GM12878 (cell line): Measurements from ENCODE around the gene RPS5. TPM values are rescaled to one million over a fixed set of nuclear protein-coding genes. Genes with fewer than 3 reads are reported as not detected.

Experiments
- ATAC-seq: fragments of 200-7000 bp; cut with Tn5 transposase; 3 replicates; pipeline ENCODE4 v1.9.1; 2020; ENCODE audit warnings: mild to moderate bottlenecking, moderate library complexity
- BruUV-seq: library from RNA; stranded (reverse); fragments of 400-500 nt; replicated peaks from 2 replicates; lab custom pipeline; 2021; lab: Mats Ljungman, UMichigan
- CTCF ChIA-PET: fragments of 300-600 bp; sonication (Branson Sonifier 250); formaldehyde crosslinking; extraction: SDS; loops from one replicate; lab custom pipeline; 2021; ENCODE audit warnings: inconsistent platforms; lab: Yijun Ruan, JAX
- POLR2A ChIA-PET: fragments of 350-600 bp; formaldehyde crosslinking; extraction: SDS; loops from one replicate; lab custom pipeline; 2021; ENCODE audit warnings: inconsistent platforms; lab: Charles Lee
- RAD21 ChIA-PET: fragments of 300-600 bp; sonication (Branson Sonifier 250); formaldehyde crosslinking; loops from one replicate; lab custom pipeline; 2023; ENCODE audit warnings: antibody characterized with exemption; ENCODE audit not compliant: unreplicated experiment; lab: Charles Lee
- SMC1A ChIA-PET: fragments of 300-600 bp; sonication (Branson Sonifier 250); formaldehyde crosslinking; loops from one replicate; lab custom pipeline; 2023; ENCODE audit not compliant: unreplicated experiment, uncharacterized antibody; lab: Charles Lee
- DNase-seq: peaks from one replicate; pipeline ENCODE4 v3.0.0-alpha.2; 2011; ENCODE audit warnings: low read depth, low spot score
- FAIRE-seq: peaks from 3 replicates; lab custom pipeline; 2011; peaks lifted over from hg19 to GRCh38; lab: Jason Lieb, UNC
- H2AFZ ChIP-seq: 2 replicates; pipeline ENCODE4 v1.6.0; 2011; ENCODE audit warnings: low read depth, low read length, control low read depth; ENCODE audit not compliant: control insufficient read depth
- H3K27ac ChIP-seq: 2 replicates; pipeline ENCODE4 v1.5.1; 2011; ENCODE audit warnings: control low read depth; ENCODE audit not compliant: control insufficient read depth, insufficient read depth
- H3K27me3 ChIP-seq, 2 experiments: replicated peaks in 1 of 2; 2 replicates each; pipeline versions ENCODE4 v1.6.0 to v1.6.1; 2011; ENCODE audit warnings: low read length in 1 of 2; ENCODE audit not compliant: control insufficient read depth in 2 of 2, insufficient read depth in 2 of 2
- H3K36me3 ChIP-seq, 2 experiments: 2 replicates each; pipeline ENCODE4 v1.5.1; 2011; ENCODE audit warnings: low read length in 1 of 2; ENCODE audit not compliant: control insufficient read depth in 2 of 2, insufficient read depth in 2 of 2
- H3K4me1 ChIP-seq: 2 replicates; pipeline ENCODE4 v1.6.1; 2011; ENCODE audit warnings: mild to moderate bottlenecking, low read length, moderate library complexity, mixed read lengths; ENCODE audit not compliant: control insufficient read depth, insufficient read depth
- H3K4me2 ChIP-seq: 2 replicates; pipeline ENCODE4 v1.6.0; 2011; ENCODE audit warnings: control low read depth; ENCODE audit not compliant: control insufficient read depth, insufficient read depth
- H3K4me3 ChIP-seq: fragments of 200-600 bp; sonication (generic); 2 replicates; pipeline ENCODE4 v1.5.1; 2016
- H3K79me2 ChIP-seq: 2 replicates; pipeline ENCODE4 v1.6.0; 2011; ENCODE audit warnings: low read length; ENCODE audit not compliant: control insufficient read depth, insufficient read depth
- H3K9ac ChIP-seq: 2 replicates; pipeline ENCODE4 v1.8.0; 2011; ENCODE audit warnings: low read length, control low read depth, mixed read lengths; ENCODE audit not compliant: control insufficient read depth, insufficient read depth
- H3K9me3 ChIP-seq: replicated peaks from 3 replicates; pipeline ENCODE4 v1.5.1; 2011; ENCODE audit warnings: mild to moderate bottlenecking, low read length; ENCODE audit not compliant: control insufficient read depth, insufficient read depth
- H4K20me1 ChIP-seq: 2 replicates; pipeline ENCODE4 v1.6.0; 2011; ENCODE audit not compliant: control insufficient read depth, insufficient read depth
- CTCF ChIP-seq, 3 experiments: IDR thresholded peaks in 2 of 3; conservative IDR thresholded peaks in 1 of 3; 2 replicates each; pipeline ENCODE4 v1.5.1; 2011; ENCODE audit warnings: low read depth in 3 of 3, low read length in 3 of 3, mild to moderate bottlenecking in 3 of 3, control low read depth in 2 of 3, moderate library complexity in 2 of 3, inconsistent platforms in 1 of 3, mixed read lengths in 1 of 3; ENCODE audit not compliant: control insufficient read depth in 2 of 3, insufficient read depth in 1 of 3; ENCODE audit errors: extremely low read depth in 1 of 3
- EP300 ChIP-seq, 2 experiments: fragments of 150-350 bp in 1 of 2; IDR thresholded peaks; 2 replicates each; pipeline ENCODE4 v1.6.1; 2011 to 2012; ENCODE audit warnings: low read depth in 2 of 2, low read length in 2 of 2, borderline replicate concordance in 1 of 2, improper control_type of control experiment in 1 of 2, inconsistent platforms in 1 of 2; ENCODE audit not compliant: control insufficient read depth in 1 of 2
- ETV6 ChIP-seq, 2 experiments: fragments of 450-650 bp in 1 of 2; IDR thresholded peaks in 1 of 2; conservative IDR thresholded peaks in 1 of 2; 2 replicates each; pipeline ENCODE4 v1.6.1; 2014; ENCODE audit warnings: antibody characterized with exemption in 1 of 2, borderline replicate concordance in 1 of 2, low read depth in 1 of 2, mild to moderate bottlenecking in 1 of 2, moderate library complexity in 1 of 2
- FOXK2 ChIP-seq: fragments of 450-650 bp; IDR thresholded peaks from 2 replicates; pipeline ENCODE4 v1.6.1; 2017; ENCODE audit warnings: mild to moderate bottlenecking, moderate library complexity
- GATAD2B ChIP-seq: fragments of 450-650 bp; conservative IDR thresholded peaks from 2 replicates; pipeline ENCODE4 v1.6.1; 2017; ENCODE audit warnings: low read depth, mild to moderate bottlenecking, moderate library complexity
- HDAC2 ChIP-seq: fragments of 200-600 bp; sonication (generic); IDR thresholded peaks from 2 replicates; pipeline ENCODE4 v1.6.1; 2017
- IKZF2 ChIP-seq, 2 experiments: fragments of 450-650 bp; IDR thresholded peaks; 2 replicates each; pipeline ENCODE4 v1.6.1; 2017; ENCODE audit warnings: mild to moderate bottlenecking in 2 of 2, moderate library complexity in 2 of 2
- IRF3 ChIP-seq: fragments of 450-650 bp; IDR thresholded peaks from 2 replicates; pipeline ENCODE4 v1.6.1; 2014; ENCODE audit warnings: mild to moderate bottlenecking
- MYB ChIP-seq: fragments of 150-350 bp; IDR thresholded peaks from 2 replicates; pipeline ENCODE4 v1.6.1; 2014; ENCODE audit warnings: mild to moderate bottlenecking, low read depth, low read length, borderline replicate concordance
- NR2F1 ChIP-seq: fragments of 450-650 bp; conservative IDR thresholded peaks from 2 replicates; pipeline ENCODE4 v1.6.1; 2017; ENCODE audit warnings: mild to moderate bottlenecking
- PAX8 ChIP-seq: fragments of 450-650 bp; IDR thresholded peaks from 2 replicates; pipeline ENCODE4 v1.6.1; 2017; ENCODE audit warnings: mild to moderate bottlenecking, moderate library complexity
- POLR2AphosphoS2 ChIP-seq: IDR thresholded peaks from 2 replicates; pipeline ENCODE4 v1.6.1; 2011; ENCODE audit warnings: low read depth, mild to moderate bottlenecking, low read length, improper control_type of control experiment, moderate library complexity
- SMARCA5 ChIP-seq: fragments of 450-650 bp; IDR thresholded peaks from 2 replicates; pipeline ENCODE4 v1.6.1; 2017; ENCODE audit warnings: mild to moderate bottlenecking
- USF1 ChIP-seq: IDR thresholded peaks from 2 replicates; pipeline ENCODE4 v1.6.1; 2011; ENCODE audit warnings: borderline replicate concordance, low read depth, mild to moderate bottlenecking, moderate library complexity, mixed read lengths, low read length; ENCODE audit not compliant: insufficient read depth; ENCODE audit errors: extremely low read length
- ZNF217 ChIP-seq: fragments of 450-650 bp; IDR thresholded peaks from 2 replicates; pipeline ENCODE4 v1.6.1; 2017; ENCODE audit warnings: antibody characterized with exemption, mild to moderate bottlenecking
- WGBS: methylation state at CpG from one replicate; pipeline ENCODE4 v1.1.6; 2016; ENCODE audit warnings: low lambda C conversion rate; ENCODE audit not compliant: insufficient replicate concordance, insufficient coverage; ENCODE audit errors: missing lambda C conversion rate; 5-methylcytosine and 5-hydroxymethylcytosine counted together
- in situ Hi-C: fragments of 300-500 bp; cut with MboI; formaldehyde crosslinking; loops from 9 replicates; pipeline ENCODE4 v1.14.3; 2018; ENCODE audit warnings: mixed read lengths
- intact Hi-C: fragments of 100-400 bp; cut with micrococcal nuclease; formaldehyde crosslinking; loops from one replicate; pipeline ENCODE4 v1.14.2; 2022; ENCODE audit not compliant: unreplicated experiment
- polyA plus RNA-seq, 11 experiments: library from polyadenylated mRNA; depleted of rRNA in 4 of 11; unstranded in 6 of 11; stranded (reverse) in 5 of 11; fragments of >200 nt; fragmentation: Nextera tagmentation in 4 of 11; fragmentation: Illumina TruSeq in 1 of 11; extraction: Ambion mirVana in 4 of 11; extraction: Trizol in 1 of 11; gene quantifications; 1 replicate in 1 of 11; 2 replicates in 10 of 11; pipeline versions ENCODE4 v1.2.1 to v1.2.3, GENCODE V29; 2011 to 2016; ENCODE audit warnings: inconsistent platforms in 2 of 11, missing spikeins in 2 of 11, low read depth in 1 of 11
- total RNA-seq, 4 experiments: library from RNA; depleted of rRNA in 3 of 4; stranded (reverse); fragments of >200 nt in 3 of 4; fragmentation: Illumina TruSeq in 1 of 4; extraction: Trizol in 1 of 4; gene quantifications; 2 replicates each; pipeline versions ENCODE4 v1.2.1 to v1.2.3, GENCODE V29; 2013 to 2021

Gene RPS5
- total and polyA plus RNA-seq, 10 of the 15 experiments (the other 5 are each of a cell fraction or from before 2014, with no cell fraction given): 1,284 to 3,652 (median 1,922) TPM

DNA sequence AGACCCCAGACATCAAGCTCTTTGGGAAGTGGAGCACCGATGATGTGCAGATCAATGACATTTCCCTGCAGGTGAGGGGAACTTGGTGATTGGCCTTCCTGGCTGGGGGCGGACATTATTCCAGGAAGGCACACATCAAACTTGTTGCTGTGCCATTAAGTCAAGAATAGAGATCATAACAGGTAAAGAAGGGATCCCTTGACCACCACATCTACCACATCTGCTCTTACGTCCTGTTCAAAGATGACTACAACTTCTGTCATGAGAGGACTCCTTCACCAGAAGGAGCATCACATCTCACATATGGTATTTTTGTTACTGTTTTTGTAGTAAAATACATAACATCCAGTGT, 1.1 kb downstream of the RPS5 start:
- ChIA-PET RAD21 (no interaction called here), POLR2A (interaction anchor here (0.6 kb wide), 2 partner anchors 19 to 60 kb away, joined by 3 read pairs; no protein-coding TSS in a partner anchor), SMC1A (interaction anchor here (1.8 kb wide), 1 partner anchor 26 kb away, joined by 5 read pairs; the partner anchor contains the start of gene ZNF497), CTCF (no interaction called here)
- no peak overlapping the region for H2AFZ ChIP-seq
- H4K20me1 ChIP-seq: peaks cover 6% of the 10 kb centered on the region
- intact Hi-C loops (no loop called here), in situ Hi-C loops (no loop called here)
- DNase-seq (no peak), FAIRE-seq (no peak), ATAC-seq (no peak)
- peak overlapping the region; percentile 88 for H3K4me2 ChIP-seq
- peaks cover 10% of the 10 kb centered on the region for H3K4me1 ChIP-seq
- peak overlapping the region; percentile 96 for H3K9ac ChIP-seq
- H3K4me3 ChIP-seq: peak overlapping the region; percentile 97
- H3K27ac ChIP-seq: peak overlapping the region; percentile 97; the same call in 1 of the 2 replicates
- H3K27me3 ChIP-seq: no peaks in the 10 kb centered on the region
- no TSS peak for BruUV-seq
- H3K79me2 ChIP-seq: peaks cover 44% of the 10 kb centered on the region
- WGBS: 36% methylated on average over 3 of the region's 3 CpGs
- H3K9me3 ChIP-seq: no peaks in the 10 kb centered on the region
- H3K36me3 ChIP-seq: peaks cover 5 to 18% of the 10 kb centered on the region in 2 experiments
- TF ChIP-seq CTCF (IDR thresholded peaks at IDR 0.05 in 2 of 3, conservative IDR thresholded peaks at IDR 0.05 in 1 of 3; ENCODE audit: control insufficient read depth in 2 of 3, extremely low read depth in 1 of 3, insufficient read depth in 1 of 3, low read depth in 3 of 3, low read length in 3 of 3): no peak
- no peak for TF ChIP-seq NR2F1
- TF ChIP-seq SMARCA5: no peak
- no peak for TF ChIP-seq EP300 (IDR thresholded peaks at IDR 0.05; ENCODE audit: borderline replicate concordance in 1 of 2, control insufficient read depth in 1 of 2, low read depth in 2 of 2, low read length in 2 of 2)
- TF ChIP-seq IKZF2 (IDR thresholded peaks at IDR 0.05): no peak
- no peak for TF ChIP-seq PAX8
- no peak for TF ChIP-seq GATAD2B
- no peak for TF ChIP-seq ZNF217
- TF ChIP-seq ETV6 (conservative IDR thresholded peaks at IDR 0.05 in 1 of 2, IDR thresholded peaks at IDR 0.05 in 1 of 2; ENCODE audit: borderline replicate concordance in 1 of 2, low read depth in 1 of 2): no peak
- no peak for TF ChIP-seq FOXK2
- no peak for TF ChIP-seq POLR2AphosphoS2
- no peak for TF ChIP-seq USF1
- TF ChIP-seq IRF3: no peak
- TF ChIP-seq HDAC2: no peak
- no peak for TF ChIP-seq MYB
